OCI-LY1 (cell line): ENCODE measurements around the gene LLGL2.

Experiments
- H2AFZ ChIP-seq: fragments of 200-600 bp; sonication (generic), shearing (Covaris generic); 2 replicates; pipeline ENCODE4 v1.6.0; 2014; ENCODE audit warnings: antibody characterized with exemption, mild to moderate bottlenecking, low read length
- H3F3A ChIP-seq: fragments of 200-600 bp; sonication (generic), shearing (Covaris generic); 2 replicates; pipeline ENCODE4 v1.6.0; 2014; ENCODE audit warnings: mild to moderate bottlenecking, antibody characterized with exemption, low read length, moderate library complexity; ENCODE audit not compliant: insufficient read depth
- H3K27ac ChIP-seq: fragments of 200-600 bp; sonication (generic); 2 replicates; pipeline ENCODE4 v1.5.1; 2014; ENCODE audit warnings: low read length, mixed run types, mild to moderate bottlenecking, low read depth; ENCODE audit not compliant: poor library complexity, severe bottlenecking
- H3K27me3 ChIP-seq: fragments of 200-600 bp; sonication (generic); 2 replicates; pipeline ENCODE4 v1.6.0; 2014; ENCODE audit warnings: antibody characterized with exemption, mild to moderate bottlenecking, low read length, moderate library complexity; ENCODE audit not compliant: insufficient read depth
- H3K36me3 ChIP-seq: fragments of 200-600 bp; sonication (generic); 2 replicates; pipeline ENCODE4 v1.6.1; 2014; ENCODE audit warnings: mild to moderate bottlenecking, antibody characterized with exemption, low read length, moderate library complexity, mixed read lengths; ENCODE audit not compliant: insufficient read depth
- H3K4me1 ChIP-seq: fragments of 200-600 bp; sonication (generic); 2 replicates; pipeline ENCODE4 v1.5.1; 2014; ENCODE audit warnings: mild to moderate bottlenecking, low read length, moderate library complexity; ENCODE audit not compliant: insufficient read depth, severe bottlenecking
- H3K4me2 ChIP-seq: fragments of 200-600 bp; sonication (generic), shearing (Covaris generic); 2 replicates; pipeline ENCODE4 v1.6.1; 2014; ENCODE audit warnings: low read length
- H3K4me3 ChIP-seq: fragments of 200-600 bp; sonication (generic); 2 replicates; pipeline ENCODE4 v1.5.1; 2014; ENCODE audit warnings: low read length, low read depth, mild to moderate bottlenecking, mixed read lengths; ENCODE audit not compliant: poor library complexity, severe bottlenecking
- H3K79me2 ChIP-seq: fragments of 200-600 bp; shearing (Covaris generic); 2 replicates; pipeline ENCODE4 v1.6.1; 2016; ENCODE audit warnings: mixed run types, low read length, mixed read lengths; ENCODE audit not compliant: insufficient read depth
- H3K9ac ChIP-seq: fragments of 200-600 bp; sonication (generic), shearing (Covaris generic); 2 replicates; pipeline ENCODE4 v1.6.1; 2014; ENCODE audit warnings: mild to moderate bottlenecking, low read length, mixed read lengths
- H3K9me2 ChIP-seq: fragments of 200-600 bp; sonication (generic), shearing (Covaris generic); 2 replicates; pipeline ENCODE4 v1.6.1; 2014; ENCODE audit warnings: low read depth, mild to moderate bottlenecking, low read length, mixed read lengths
- H3K9me3 ChIP-seq: fragments of 200-600 bp; shearing (Covaris generic); 2 replicates; pipeline ENCODE4 v1.6.1; 2014; ENCODE audit warnings: low read length, mixed read lengths
- H4K20me1 ChIP-seq: fragments of 200-600 bp; sonication (generic), shearing (Covaris generic); 2 replicates; pipeline ENCODE4 v1.6.0; 2016; ENCODE audit warnings: mild to moderate bottlenecking, low read length; ENCODE audit not compliant: insufficient read depth
- CTCF ChIP-seq: fragments of 200-600 bp; sonication (generic), shearing (Covaris generic); IDR thresholded peaks from 2 replicates; pipeline ENCODE4 v1.5.1; 2017; ENCODE audit warnings: mild to moderate bottlenecking, antibody characterized with exemption, low read length, moderate library complexity, mixed read lengths
- EZH2 ChIP-seq: fragments of 200-600 bp; sonication (generic), shearing (Covaris generic); IDR thresholded peaks from 2 replicates; pipeline ENCODE4 v1.8.0; 2017; ENCODE audit warnings: borderline replicate concordance, mixed run types, mild to moderate bottlenecking, antibody characterized with exemption, low read length, moderate library complexity, mixed read lengths

Gene LLGL2

GRCh38 chr17:75622076-75622475 is 96.6 kb downstream of the LLGL2 start:
- no peaks in the 10 kb centered on the region for H3K36me3 ChIP-seq
- no peaks in the 10 kb centered on the region for H3F3A ChIP-seq
- TF ChIP-seq EZH2 (no peak), CTCF (no peak)
- no peaks in the 10 kb centered on the region for H3K4me1 ChIP-seq
- H4K20me1 ChIP-seq: no peaks in the 10 kb centered on the region
- no peaks in the 10 kb centered on the region for H3K79me2 ChIP-seq
- H3K27me3 ChIP-seq: peaks cover 5% of the 10 kb centered on the region; the same call in 1 of the 2 replicates
- H3K9ac ChIP-seq: no peak overlapping the region
- no peaks in the 10 kb centered on the region for H3K9me3 ChIP-seq
- no peaks in the 10 kb centered on the region for H3K9me2 ChIP-seq
- H2AFZ ChIP-seq: no peak overlapping the region
- no peak overlapping the region for H3K4me2 ChIP-seq
- no peak overlapping the region for H3K4me3 ChIP-seq
- no peak overlapping the region for H3K27ac ChIP-seq

GRCh38 chr17:75622771-75623273 is 97.3 kb downstream of the LLGL2 start:
- no peaks in the 10 kb centered on the region for H3K36me3 ChIP-seq
- peaks cover 5% of the 10 kb centered on the region; the same call in 1 of the 2 replicates for H3K27me3 ChIP-seq
- no peak overlapping the region for H3K4me3 ChIP-seq
- no peaks in the 10 kb centered on the region for H3K4me1 ChIP-seq
- no peaks in the 10 kb centered on the region for H3K79me2 ChIP-seq
- H3K4me2 ChIP-seq: no peak overlapping the region
- H3K9me2 ChIP-seq: no peaks in the 10 kb centered on the region
- H3F3A ChIP-seq: no peaks in the 10 kb centered on the region
- no peaks in the 10 kb centered on the region for H3K9me3 ChIP-seq
- no peak for TF ChIP-seq EZH2
- no peak overlapping the region for H3K9ac ChIP-seq
- H4K20me1 ChIP-seq: no peaks in the 10 kb centered on the region
- H2AFZ ChIP-seq: no peak overlapping the region
- H3K27ac ChIP-seq: no peak overlapping the region

- no peaks in the 10 kb centered on the region for H3K36me3 ChIP-seq
- no peaks in the 10 kb centered on the region for H3F3A ChIP-seq
- peaks cover 5% of the 10 kb centered on the region; the same call in 1 of the 2 replicates for H3K27me3 ChIP-seq
- H3K9me3 ChIP-seq: no peaks in the 10 kb centered on the region
- no peak for TF ChIP-seq EZH2
- TF ChIP-seq CTCF: no peak
- no peak overlapping the region for H3K4me3 ChIP-seq
- H3K4me2 ChIP-seq: no peak overlapping the region
- no peak overlapping the region for H2AFZ ChIP-seq
- H3K27ac ChIP-seq: no peak overlapping the region
- H3K9me2 ChIP-seq: no peaks in the 10 kb centered on the region
- H3K79me2 ChIP-seq: no peaks in the 10 kb centered on the region
- H3K4me1 ChIP-seq: no peaks in the 10 kb centered on the region
- H3K9ac ChIP-seq: no peak overlapping the region
- no peaks in the 10 kb centered on the region for H4K20me1 ChIP-seq
Measured at GRCh38 chr17:75623386-75623785, 97.9 kb downstream of the LLGL2 start.

- peaks cover 5% of the 10 kb centered on the region; the same call in 1 of the 2 replicates for H3K27me3 ChIP-seq
- H3K4me1 ChIP-seq: no peaks in the 10 kb centered on the region
- H3K9me2 ChIP-seq: no peaks in the 10 kb centered on the region
- no peaks in the 10 kb centered on the region for H3K9me3 ChIP-seq
- H2AFZ ChIP-seq: no peak overlapping the region
- TF ChIP-seq EZH2: no peak
- no peak for TF ChIP-seq CTCF
- H3K36me3 ChIP-seq: no peaks in the 10 kb centered on the region
- no peaks in the 10 kb centered on the region for H4K20me1 ChIP-seq
- H3K4me2 ChIP-seq: no peak overlapping the region
- no peak overlapping the region for H3K27ac ChIP-seq
- no peaks in the 10 kb centered on the region for H3F3A ChIP-seq
- H3K9ac ChIP-seq: no peak overlapping the region
- no peak overlapping the region for H3K4me3 ChIP-seq
- H3K79me2 ChIP-seq: no peaks in the 10 kb centered on the region
Measured at GRCh38 chr17:75624021-75624420, 98.5 kb downstream of the LLGL2 start.
